Bronchial epithelial cell (primary cell): ENCODE data around the gene MBD5. TPM values are rescaled to one million over a fixed set of nuclear protein-coding genes. Genes with fewer than 3 reads are reported as not detected.
A peak's percentile ranks its signal among the peaks of the same experiment; 100 is the strongest.

Experiments used
- DNase-seq: peaks from one replicate; pipeline ENCODE4 v3.0.0-alpha.2; 2010; ENCODE audit warnings: low read depth
- FAIRE-seq: peaks from 2 replicates; lab custom pipeline; 2011; peaks lifted over from hg19 to GRCh38; lab: Jason Lieb, UNC
- H3K27me3 ChIP-seq: 2 replicates; pipeline ENCODE4 v1.5.1; 2011; ENCODE audit warnings: low read length; ENCODE audit not compliant: control insufficient read depth, insufficient read depth
- H3K36me3 ChIP-seq: 2 replicates; pipeline ENCODE4 v1.5.1; 2011; ENCODE audit warnings: low read length; ENCODE audit not compliant: control insufficient read depth, insufficient read depth
- H3K4me3 ChIP-seq: 2 replicates; pipeline ENCODE4 v1.5.1; 2011; ENCODE audit warnings: mild to moderate bottlenecking, low read depth, low read length, control low read depth
- CTCF ChIP-seq: IDR thresholded peaks from 2 replicates; pipeline ENCODE4 v1.5.1; 2011; ENCODE audit warnings: mild to moderate bottlenecking, moderate library complexity, low read length, control low read depth, inconsistent platforms; ENCODE audit not compliant: insufficient read depth, severe bottlenecking
- total RNA-seq: library from RNA; depleted of rRNA; stranded (reverse); fragments of >200 nt; gene quantifications from 2 replicates; pipeline ENCODE4 v1.2.1, GENCODE V29; 2014

MBD5 gene
- total RNA-seq, 1 donor from 2014 or later, result 5.3 TPM

GRCh38 chr2:148201075-148202004, 180.4 kb downstream of the MBD5 start:
- Histone ChIP-seq H3K27me3 (no peaks in the 10 kb centered on the region), H3K36me3 (no peaks in the 10 kb centered on the region), H3K4me3 (no peak overlapping the region)
- peak; percentile 40 for DNase-seq
- no peak for FAIRE-seq
- TF ChIP-seq CTCF, result peak; percentile 56

- TF ChIP-seq CTCF, result no peak
- FAIRE-seq (no peak), DNase-seq (no peak)
- Histone ChIP-seq H3K4me3 (no peak overlapping the region), H3K27me3 (no peaks in the 10 kb centered on the region), H3K36me3 (no peaks in the 10 kb centered on the region)
Observed at GRCh38 chr2:148202237-148202636, 181.3 kb downstream of the MBD5 start.

GRCh38 chr2:148207111-148207510, 186.2 kb downstream of the MBD5 start:
- no peak for DNase-seq
- no peak for FAIRE-seq
- no peak for TF ChIP-seq CTCF

GRCh38 chr2:148209603-148210002, 188.7 kb downstream of the MBD5 start:
- H3K36me3 ChIP-seq, result no peaks in the 10 kb centered on the region
- no peaks in the 10 kb centered on the region for H3K27me3 ChIP-seq
- FAIRE-seq (no peak), DNase-seq (no peak)
- no peak overlapping the region for H3K4me3 ChIP-seq
- TF ChIP-seq CTCF, result no peak

More at GRCh38 chr2:148207111-148207510, 186.2 kb downstream of the MBD5 start:
- Histone ChIP-seq H3K36me3 (no peaks in the 10 kb centered on the region), H3K4me3 (no peak overlapping the region), H3K27me3 (no peaks in the 10 kb centered on the region)

GRCh38 chr2:148218326-148219075, 197.6 kb downstream of the MBD5 start:
- FAIRE-seq (no peak), DNase-seq (no peak)
- no peaks in the 10 kb centered on the region for H3K36me3 ChIP-seq
- H3K27me3 ChIP-seq, result no peaks in the 10 kb centered on the region
- no peak overlapping the region for H3K4me3 ChIP-seq
- no peak for TF ChIP-seq CTCF
